ENCODE results near the gene TMEM150B.

Gene TMEM150B

GRCh38 chr19:55273978-55274707 is 51.0 kb downstream of the TMEM150B start:
- H4K20me1 ChIP-seq (ENCODE audit: insufficient read depth, low read length) = no peaks in the 10 kb centered on the region
- H3K9me2 ChIP-seq (ENCODE audit: low read depth, low read length) = no peaks in the 10 kb centered on the region
- peaks cover 61% of the 10 kb centered on the region for H3K4me1 ChIP-seq (ENCODE audit: insufficient read depth, low read length, severe bottlenecking)
- no peaks in the 10 kb centered on the region for H3K27me3 ChIP-seq (ENCODE audit: insufficient read depth, low read length)
- H3K9me3 ChIP-seq (ENCODE audit: low read length) = no peaks in the 10 kb centered on the region
- no peaks in the 10 kb centered on the region for H3K79me2 ChIP-seq (ENCODE audit: insufficient read depth, low read length)
- peak overlapping the region; percentile 63 for H3K9ac ChIP-seq (ENCODE audit: low read length)
- peak overlapping the region; percentile 47 for H3K4me3 ChIP-seq (ENCODE audit: low read depth, low read length, poor library complexity, severe bottlenecking)
- H3K27ac ChIP-seq (ENCODE audit: low read depth, low read length, poor library complexity, severe bottlenecking) = peak overlapping the region; percentile 97
- H3K36me3 ChIP-seq (ENCODE audit: insufficient read depth, low read length) = peaks cover 51% of the 10 kb centered on the region
- no peak for TF ChIP-seq EZH2 (IDR thresholded peaks at IDR 0.05; ENCODE audit: borderline replicate concordance, low read length)
- TF ChIP-seq, protein P1, sequence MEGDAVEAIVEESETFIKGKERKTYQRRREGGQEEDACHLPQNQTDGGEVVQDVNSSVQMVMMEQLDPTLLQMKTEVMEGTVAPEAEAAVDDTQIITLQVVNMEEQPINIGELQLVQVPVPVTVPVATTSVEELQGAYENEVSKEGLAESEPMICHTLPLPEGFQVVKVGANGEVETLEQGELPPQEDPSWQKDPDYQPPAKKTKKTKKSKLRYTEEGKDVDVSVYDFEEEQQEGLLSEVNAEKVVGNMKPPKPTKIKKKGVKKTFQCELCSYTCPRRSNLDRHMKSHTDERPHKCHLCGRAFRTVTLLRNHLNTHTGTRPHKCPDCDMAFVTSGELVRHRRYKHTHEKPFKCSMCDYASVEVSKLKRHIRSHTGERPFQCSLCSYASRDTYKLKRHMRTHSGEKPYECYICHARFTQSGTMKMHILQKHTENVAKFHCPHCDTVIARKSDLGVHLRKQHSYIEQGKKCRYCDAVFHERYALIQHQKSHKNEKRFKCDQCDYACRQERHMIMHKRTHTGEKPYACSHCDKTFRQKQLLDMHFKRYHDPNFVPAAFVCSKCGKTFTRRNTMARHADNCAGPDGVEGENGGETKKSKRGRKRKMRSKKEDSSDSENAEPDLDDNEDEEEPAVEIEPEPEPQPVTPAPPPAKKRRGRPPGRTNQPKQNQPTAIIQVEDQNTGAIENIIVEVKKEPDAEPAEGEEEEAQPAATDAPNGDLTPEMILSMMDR (IDR thresholded peaks at IDR 0.05; ENCODE audit: low read length) = no peak
- no peak overlapping the region for H2AFZ ChIP-seq (ENCODE audit: low read length)
- peak overlapping the region; percentile 63 for H3K4me2 ChIP-seq (ENCODE audit: low read length)
- H3F3A ChIP-seq (ENCODE audit: insufficient read depth, low read length) = peaks cover 5% of the 10 kb centered on the region; the same call in 1 of the 2 replicates

- no peaks in the 10 kb centered on the region for H3K27me3 ChIP-seq (ENCODE audit: insufficient read depth, low read length)
- H3K9ac ChIP-seq (ENCODE audit: low read length) = no peak overlapping the region
- no peak overlapping the region for H2AFZ ChIP-seq (ENCODE audit: low read length)
- H3K27ac ChIP-seq (ENCODE audit: low read depth, low read length, poor library complexity, severe bottlenecking) = no peak overlapping the region
- no peaks in the 10 kb centered on the region for H3K9me2 ChIP-seq (ENCODE audit: low read depth, low read length)
- H3K79me2 ChIP-seq (ENCODE audit: insufficient read depth, low read length) = no peaks in the 10 kb centered on the region
- H3F3A ChIP-seq (ENCODE audit: insufficient read depth, low read length) = peaks cover 5% of the 10 kb centered on the region; the same call in 1 of the 2 replicates
- peaks cover 42% of the 10 kb centered on the region for H3K4me1 ChIP-seq (ENCODE audit: insufficient read depth, low read length, severe bottlenecking)
- no peaks in the 10 kb centered on the region for H4K20me1 ChIP-seq (ENCODE audit: insufficient read depth, low read length)
- peaks cover 64% of the 10 kb centered on the region for H3K36me3 ChIP-seq (ENCODE audit: insufficient read depth, low read length)
- no peaks in the 10 kb centered on the region for H3K9me3 ChIP-seq (ENCODE audit: low read length)
- TF ChIP-seq, protein P1 (IDR thresholded peaks at IDR 0.05; ENCODE audit: low read length) = no peak
- no peak for TF ChIP-seq EZH2 (IDR thresholded peaks at IDR 0.05; ENCODE audit: borderline replicate concordance, low read length)
- no peak overlapping the region for H3K4me2 ChIP-seq (ENCODE audit: low read length)
- H3K4me3 ChIP-seq (ENCODE audit: low read depth, low read length, poor library complexity, severe bottlenecking) = no peak overlapping the region
These were observed 53.0 kb downstream of the TMEM150B start for GRCh38 chr19:55272142-55272541.

GRCh38 chr19:55270172-55270942 is 54.8 kb downstream of the TMEM150B start:
- peaks cover 24% of the 10 kb centered on the region for H3K4me1 ChIP-seq (ENCODE audit: insufficient read depth, low read length, severe bottlenecking)
- H3K9me2 ChIP-seq (ENCODE audit: low read depth, low read length) = no peaks in the 10 kb centered on the region
- no peak overlapping the region for H3K27ac ChIP-seq (ENCODE audit: low read depth, low read length, poor library complexity, severe bottlenecking)
- H2AFZ ChIP-seq (ENCODE audit: low read length) = no peak overlapping the region
- H3K27me3 ChIP-seq (ENCODE audit: insufficient read depth, low read length) = no peaks in the 10 kb centered on the region
- no peaks in the 10 kb centered on the region for H4K20me1 ChIP-seq (ENCODE audit: insufficient read depth, low read length)
- no peak overlapping the region for H3K9ac ChIP-seq (ENCODE audit: low read length)
- H3K79me2 ChIP-seq (ENCODE audit: insufficient read depth, low read length) = no peaks in the 10 kb centered on the region
- H3K4me2 ChIP-seq (ENCODE audit: low read length) = no peak overlapping the region
- TF ChIP-seq, protein P1 (IDR thresholded peaks at IDR 0.05; ENCODE audit: low read length) = no peak
- TF ChIP-seq EZH2 (IDR thresholded peaks at IDR 0.05; ENCODE audit: borderline replicate concordance, low read length) = no peak
- no peak overlapping the region for H3K4me3 ChIP-seq (ENCODE audit: low read depth, low read length, poor library complexity, severe bottlenecking)
- no peaks in the 10 kb centered on the region for H3F3A ChIP-seq (ENCODE audit: insufficient read depth, low read length)
- no peaks in the 10 kb centered on the region for H3K9me3 ChIP-seq (ENCODE audit: low read length)
- peaks cover 67% of the 10 kb centered on the region for H3K36me3 ChIP-seq (ENCODE audit: insufficient read depth, low read length)

Measured in OCI-LY1 (cell line).